ENCODE measurements around the gene LRRC43. TPM values are rescaled to one million over a fixed set of nuclear protein-coding genes. Genes with fewer than 3 reads are reported as not detected.

LRRC43 gene
- total and polyA plus RNA-seq, 4 donors: 0.03 to 0.67 (median 0.13) TPM; not detected in 1

- Histone ChIP-seq H3K4me1 (ENCODE audit: control insufficient read depth in 4 of 4, insufficient read depth in 4 of 4, low read length in 3 of 4) (no peaks in the 10 kb centered on the region), H3K27ac (ENCODE audit: low read depth in 1 of 2, low read length in 2 of 2) (no peak overlapping the region), H3K4me3 (ENCODE audit: low read depth in 1 of 3, low read length in 3 of 3) (no peak overlapping the region), H3K27me3 (ENCODE audit: control insufficient read depth in 4 of 4, insufficient read depth in 4 of 4, low read length in 3 of 4) (no peaks in the 10 kb centered on the region), H3K9ac (ENCODE audit: low read depth in 1 of 2, low read length in 2 of 2) (no peak overlapping the region), H3K9me3 (ENCODE audit: control insufficient read depth in 4 of 4, low read length in 3 of 4) (no peaks in the 10 kb centered on the region), H3K36me3 (ENCODE audit: control insufficient read depth in 4 of 4, insufficient read depth in 3 of 4, low read depth in 1 of 4, low read length in 3 of 4) (no peaks in the 10 kb centered on the region)
- DNase-seq (ENCODE audit: low spot score): no peak
- 91% methylated on average over 10 of the region's 10 CpGs for WGBS
- TF ChIP-seq FOXA2 (IDR thresholded peaks at IDR 0.05) (no peak), SP1 (IDR thresholded peaks at IDR 0.05) (no peak), MAX (IDR thresholded peaks at IDR 0.05) (no peak), HNF4G (IDR thresholded peaks at IDR 0.05) (no peak), RAD21 (IDR thresholded peaks at IDR 0.05) (no peak), HNF4A (conservative IDR thresholded peaks at IDR 0.05) (no peak), TAF1 (conservative IDR thresholded peaks at IDR 0.05) (no peak), JUND (IDR thresholded peaks at IDR 0.05) (no peak), FOXA1 (IDR thresholded peaks at IDR 0.05) (no peak), RXRA (IDR thresholded peaks at IDR 0.05) (no peak), EGR1 (IDR thresholded peaks at IDR 0.05; ENCODE audit: low read depth in 2 of 2) (no peak), CTCF (IDR thresholded peaks at IDR 0.05; ENCODE audit: low read depth, low read length, missing input control) (no peak), NR2F2 (IDR thresholded peaks at IDR 0.05) (no peak), GABPA (IDR thresholded peaks at IDR 0.05 in 1 of 2, conservative IDR thresholded peaks at IDR 0.05 in 1 of 2) (no peak), ATF3 (IDR thresholded peaks at IDR 0.05) (no peak), YY1 (IDR thresholded peaks at IDR 0.05) (no peak)
- TF ChIP-seq, protein P1, sequence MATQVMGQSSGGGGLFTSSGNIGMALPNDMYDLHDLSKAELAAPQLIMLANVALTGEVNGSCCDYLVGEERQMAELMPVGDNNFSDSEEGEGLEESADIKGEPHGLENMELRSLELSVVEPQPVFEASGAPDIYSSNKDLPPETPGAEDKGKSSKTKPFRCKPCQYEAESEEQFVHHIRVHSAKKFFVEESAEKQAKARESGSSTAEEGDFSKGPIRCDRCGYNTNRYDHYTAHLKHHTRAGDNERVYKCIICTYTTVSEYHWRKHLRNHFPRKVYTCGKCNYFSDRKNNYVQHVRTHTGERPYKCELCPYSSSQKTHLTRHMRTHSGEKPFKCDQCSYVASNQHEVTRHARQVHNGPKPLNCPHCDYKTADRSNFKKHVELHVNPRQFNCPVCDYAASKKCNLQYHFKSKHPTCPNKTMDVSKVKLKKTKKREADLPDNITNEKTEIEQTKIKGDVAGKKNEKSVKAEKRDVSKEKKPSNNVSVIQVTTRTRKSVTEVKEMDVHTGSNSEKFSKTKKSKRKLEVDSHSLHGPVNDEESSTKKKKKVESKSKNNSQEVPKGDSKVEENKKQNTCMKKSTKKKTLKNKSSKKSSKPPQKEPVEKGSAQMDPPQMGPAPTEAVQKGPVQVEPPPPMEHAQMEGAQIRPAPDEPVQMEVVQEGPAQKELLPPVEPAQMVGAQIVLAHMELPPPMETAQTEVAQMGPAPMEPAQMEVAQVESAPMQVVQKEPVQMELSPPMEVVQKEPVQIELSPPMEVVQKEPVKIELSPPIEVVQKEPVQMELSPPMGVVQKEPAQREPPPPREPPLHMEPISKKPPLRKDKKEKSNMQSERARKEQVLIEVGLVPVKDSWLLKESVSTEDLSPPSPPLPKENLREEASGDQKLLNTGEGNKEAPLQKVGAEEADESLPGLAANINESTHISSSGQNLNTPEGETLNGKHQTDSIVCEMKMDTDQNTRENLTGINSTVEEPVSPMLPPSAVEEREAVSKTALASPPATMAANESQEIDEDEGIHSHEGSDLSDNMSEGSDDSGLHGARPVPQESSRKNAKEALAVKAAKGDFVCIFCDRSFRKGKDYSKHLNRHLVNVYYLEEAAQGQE (IDR thresholded peaks at IDR 0.05): no peak
- TF ChIP-seq, protein P2, sequence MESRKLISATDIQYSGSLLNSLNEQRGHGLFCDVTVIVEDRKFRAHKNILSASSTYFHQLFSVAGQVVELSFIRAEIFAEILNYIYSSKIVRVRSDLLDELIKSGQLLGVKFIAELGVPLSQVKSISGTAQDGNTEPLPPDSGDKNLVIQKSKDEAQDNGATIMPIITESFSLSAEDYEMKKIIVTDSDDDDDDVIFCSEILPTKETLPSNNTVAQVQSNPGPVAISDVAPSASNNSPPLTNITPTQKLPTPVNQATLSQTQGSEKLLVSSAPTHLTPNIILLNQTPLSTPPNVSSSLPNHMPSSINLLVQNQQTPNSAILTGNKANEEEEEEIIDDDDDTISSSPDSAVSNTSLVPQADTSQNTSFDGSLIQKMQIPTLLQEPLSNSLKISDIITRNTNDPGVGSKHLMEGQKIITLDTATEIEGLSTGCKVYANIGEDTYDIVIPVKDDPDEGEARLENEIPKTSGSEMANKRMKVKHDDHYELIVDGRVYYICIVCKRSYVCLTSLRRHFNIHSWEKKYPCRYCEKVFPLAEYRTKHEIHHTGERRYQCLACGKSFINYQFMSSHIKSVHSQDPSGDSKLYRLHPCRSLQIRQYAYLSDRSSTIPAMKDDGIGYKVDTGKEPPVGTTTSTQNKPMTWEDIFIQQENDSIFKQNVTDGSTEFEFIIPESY (IDR thresholded peaks at IDR 0.05): no peak
Measured at GRCh38 chr12:122155705-122156104, 27.2 kb upstream of the LRRC43 start.
